HG02852 (cell line): ENCODE results near the gene SLC6A17.

Experiments
- ATAC-seq: cut with Tn5 transposase; IDR thresholded peaks from one replicate; pipeline ENCODE4 v1.9.1; 2021; ENCODE audit warnings: mild to moderate bottlenecking, moderate library complexity; ENCODE audit not compliant: unreplicated experiment

SLC6A17 gene

DNA sequence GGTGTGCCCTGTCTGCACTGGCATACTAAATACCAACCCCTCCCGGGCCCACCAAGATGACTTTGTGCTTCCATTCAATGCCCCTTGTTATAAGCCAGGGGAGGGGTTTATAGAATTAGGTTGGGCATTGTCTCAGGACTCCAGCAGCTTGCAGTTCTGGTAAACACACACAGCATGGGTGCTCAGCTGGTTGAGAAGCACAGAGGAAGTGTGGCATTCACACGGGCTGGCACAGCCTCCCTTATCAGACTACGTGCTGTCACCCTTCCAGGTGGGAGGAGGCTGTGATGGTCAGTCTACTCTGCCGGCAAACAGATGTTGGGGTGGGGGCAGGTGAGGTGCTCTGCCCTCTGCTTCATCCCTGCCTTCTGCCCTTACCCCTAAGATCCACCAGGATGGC is 15.0 kb upstream of the SLC6A17 start:
- ATAC-seq: no peak

DNA sequence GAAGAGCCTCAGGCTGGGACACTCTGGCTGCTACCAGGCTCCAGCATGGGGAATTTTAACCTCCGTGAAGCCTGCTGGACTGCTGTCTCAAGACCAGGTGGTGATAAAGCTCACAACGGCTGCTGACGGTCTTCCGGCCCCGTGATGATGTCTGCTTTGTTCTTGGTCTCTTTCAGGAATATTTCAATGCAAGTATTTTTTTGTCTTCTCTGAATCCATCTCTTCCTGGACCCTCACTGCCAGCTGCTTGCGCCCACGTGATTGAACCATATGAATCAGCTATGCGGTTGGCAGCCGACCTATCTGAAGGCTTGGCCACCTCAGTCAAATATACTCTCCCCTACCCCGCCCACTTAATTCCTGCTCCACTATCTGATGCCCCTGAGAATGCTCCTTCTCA is 14.6 kb upstream of the SLC6A17 start:
- no peak for ATAC-seq

DNA sequence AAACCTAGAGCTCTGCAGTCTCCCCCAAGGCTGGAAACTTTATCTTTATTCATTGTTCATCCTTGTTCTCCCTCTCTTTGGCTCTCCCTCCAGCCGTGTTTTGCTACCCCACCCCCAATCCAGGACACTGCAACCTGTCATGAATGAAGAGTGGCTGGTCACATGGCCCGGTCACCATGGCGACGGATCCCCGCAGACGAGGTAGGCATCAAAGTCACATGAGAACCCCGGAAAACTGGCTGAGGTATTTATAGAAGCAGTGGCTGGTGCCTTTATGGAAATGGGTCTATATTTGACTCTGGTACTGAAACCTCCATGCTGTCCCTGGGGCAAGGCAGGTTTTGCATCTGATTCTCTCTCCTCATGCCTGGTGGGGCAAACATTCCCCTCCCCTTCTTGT is 13.4 kb upstream of the SLC6A17 start:
- ATAC-seq: no peak

DNA sequence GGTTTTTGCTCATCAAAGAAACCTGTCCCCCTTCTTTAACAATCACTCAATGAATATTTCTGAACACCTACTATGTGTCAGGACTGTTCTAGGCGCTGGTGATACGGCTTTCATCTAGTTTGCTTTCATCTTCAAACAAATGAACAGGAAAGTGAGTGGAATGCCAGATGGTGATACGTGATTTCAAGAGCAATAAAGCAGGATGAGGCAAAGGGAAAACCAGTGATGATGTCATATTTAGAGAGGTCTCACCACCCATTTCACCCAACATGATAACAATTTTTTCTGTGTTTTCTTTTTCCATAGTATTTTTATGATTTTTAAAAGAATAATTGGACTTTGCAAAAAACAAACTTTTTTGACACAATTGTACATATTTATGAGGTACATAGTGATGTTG is 11.3 kb upstream of the SLC6A17 start:
- no peak for ATAC-seq

DNA sequence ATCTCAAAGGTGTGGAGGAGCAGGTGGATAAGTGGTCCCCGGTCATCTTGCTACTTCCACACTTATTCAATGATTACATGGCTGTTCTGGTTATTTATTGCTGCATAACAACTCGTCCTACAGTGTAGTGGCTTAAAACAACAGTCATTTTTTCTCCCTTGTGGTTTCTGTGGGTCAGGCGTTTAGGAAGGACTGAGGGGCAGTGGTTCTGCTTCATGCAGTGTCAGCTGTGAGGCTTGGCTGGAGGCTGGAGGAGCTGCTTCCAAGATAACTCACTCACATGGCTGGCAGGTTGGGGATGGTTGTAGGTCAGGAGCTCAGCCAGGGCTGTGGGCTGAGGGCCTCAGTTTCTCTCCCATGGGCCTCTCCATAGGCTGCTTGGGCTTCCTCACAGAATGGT is 5.9 kb upstream of the SLC6A17 start:
- ATAC-seq: no peak

DNA sequence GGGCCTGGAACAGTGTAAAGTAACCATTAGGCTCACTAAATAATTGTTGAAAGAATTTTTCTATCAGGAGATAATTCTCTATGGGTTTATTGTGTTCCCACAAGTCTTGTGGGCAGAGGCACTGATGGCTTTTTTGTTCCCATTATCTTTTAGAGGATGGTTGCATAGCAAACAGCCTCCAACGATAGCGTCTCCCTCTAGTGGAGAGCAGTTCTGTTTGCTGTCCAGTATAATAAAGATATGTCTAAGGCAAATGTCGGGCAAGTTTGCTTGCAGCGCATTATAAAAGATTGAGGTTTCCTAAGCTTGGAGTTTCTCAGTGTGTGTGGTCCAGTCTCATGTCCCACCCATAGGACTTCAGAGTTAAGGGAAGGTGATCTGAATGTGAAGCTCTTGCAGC is 1.3 kb upstream of the SLC6A17 start:
- ATAC-seq: no peak

DNA sequence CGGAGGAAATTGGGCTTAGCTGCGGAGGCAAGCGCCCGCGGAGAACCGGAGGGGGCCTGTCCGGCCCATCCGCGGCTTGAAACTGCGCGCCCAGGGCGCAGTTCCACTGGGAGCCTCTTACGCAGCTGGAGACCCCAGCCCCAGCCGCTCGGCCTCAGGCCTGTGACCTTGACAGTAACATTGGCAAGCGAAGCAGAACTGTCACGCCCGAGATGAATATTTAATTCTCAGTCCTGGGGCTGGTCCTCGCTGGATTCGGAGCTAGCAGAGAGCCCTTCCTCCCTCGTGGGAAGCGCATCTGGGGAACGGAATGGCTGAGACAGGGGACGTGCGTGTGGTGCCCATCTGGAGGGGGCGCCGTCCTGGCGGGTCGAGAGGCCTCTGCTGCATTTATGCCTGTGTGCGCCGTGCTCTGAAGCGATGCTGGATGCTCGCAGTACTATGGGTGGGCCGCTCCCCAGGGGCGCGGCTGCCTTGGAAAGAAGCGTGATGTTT is 928 bp downstream of the SLC6A17 start:
- ATAC-seq: no peak

DNA sequence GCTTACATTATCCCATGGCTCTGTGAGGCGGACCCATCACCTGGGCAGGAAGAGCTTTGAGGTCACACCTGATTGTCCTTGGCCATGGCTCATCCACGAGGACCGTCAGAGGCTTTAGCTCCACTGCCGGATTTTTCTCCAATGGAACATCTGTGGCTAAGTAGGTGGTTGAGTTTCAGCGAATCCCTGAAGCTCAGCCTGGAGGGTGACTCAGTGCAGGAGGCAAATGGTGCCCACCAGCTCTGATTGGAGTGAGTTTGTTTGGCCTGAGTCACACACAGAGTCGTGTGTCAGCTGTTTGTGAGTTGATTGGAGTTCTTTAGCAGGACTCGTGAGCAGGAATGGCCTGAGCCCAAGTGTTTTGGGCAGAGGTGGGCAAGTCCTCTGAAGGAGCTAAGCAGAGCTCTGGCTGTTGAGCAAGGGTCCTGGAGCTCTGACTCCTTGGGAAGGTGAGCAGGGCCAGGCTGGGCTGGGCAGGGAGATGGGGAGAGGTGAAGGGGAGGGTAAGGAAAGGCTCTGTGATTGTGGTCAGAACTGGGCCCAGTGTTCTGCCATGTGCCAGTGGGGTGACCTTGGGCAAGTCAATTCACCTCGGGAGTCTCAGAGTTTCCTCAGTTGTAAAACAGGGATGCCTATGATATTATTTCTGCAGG is 2.0 kb downstream of the SLC6A17 start:
- ATAC-seq: no peak

DNA sequence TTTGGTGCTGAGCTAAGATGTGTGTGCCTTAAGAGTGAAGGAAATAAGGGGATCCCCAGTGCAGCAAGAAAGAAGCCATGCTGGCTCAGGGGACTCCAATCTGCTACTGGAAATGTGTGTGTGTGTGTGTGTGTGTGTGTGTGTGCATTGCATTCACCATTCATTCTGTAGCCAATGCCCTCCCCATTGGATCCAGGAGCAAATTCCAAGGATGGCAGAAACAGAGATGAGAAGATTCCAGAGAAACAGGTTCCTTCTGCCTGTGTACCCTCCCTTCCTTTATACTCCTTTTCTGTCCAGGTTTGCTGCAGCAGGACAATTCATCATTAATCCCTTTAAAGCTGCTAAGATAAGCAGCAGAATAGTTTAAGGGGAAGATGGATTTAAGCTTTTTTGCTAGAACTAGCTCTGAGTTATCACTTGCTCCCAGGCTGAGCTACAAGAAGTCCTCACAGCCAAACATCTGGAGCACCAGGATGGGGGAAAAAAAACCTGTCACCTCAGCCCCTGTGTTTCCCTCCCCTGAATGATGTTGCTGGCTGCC is 3.2 kb downstream of the SLC6A17 start:
- no peak for ATAC-seq

DNA sequence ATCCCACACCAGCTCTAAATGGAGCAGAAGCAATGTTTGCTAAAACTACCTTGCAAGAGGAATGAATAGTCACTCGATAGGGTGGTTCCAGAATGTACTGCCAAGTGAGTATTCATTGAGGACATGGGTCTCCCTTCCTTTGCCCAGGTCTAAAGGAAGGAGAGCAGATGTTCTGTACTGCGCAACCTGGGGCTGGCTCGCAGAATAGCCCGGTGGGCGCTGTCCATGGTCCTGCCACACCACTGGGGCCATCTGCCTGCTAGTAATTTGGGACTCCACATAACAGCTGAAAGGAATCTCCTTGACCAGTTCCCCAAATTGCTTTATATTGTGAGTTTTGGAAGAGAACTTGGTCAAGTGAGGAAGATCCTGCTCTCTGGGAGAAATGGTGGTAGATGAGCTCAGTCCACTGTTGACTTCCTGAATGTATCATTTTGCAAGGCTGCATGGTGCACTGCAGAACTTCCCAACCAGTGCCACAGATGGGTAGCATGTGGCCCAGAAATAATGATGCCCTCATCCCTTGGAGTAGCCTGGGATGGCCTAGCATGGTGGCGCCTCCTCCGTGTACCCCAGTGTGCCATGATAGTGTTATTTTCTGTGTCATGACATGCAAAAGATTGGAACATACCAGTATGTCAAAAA is 5.7 kb downstream of the SLC6A17 start:
- no peak for ATAC-seq

DNA sequence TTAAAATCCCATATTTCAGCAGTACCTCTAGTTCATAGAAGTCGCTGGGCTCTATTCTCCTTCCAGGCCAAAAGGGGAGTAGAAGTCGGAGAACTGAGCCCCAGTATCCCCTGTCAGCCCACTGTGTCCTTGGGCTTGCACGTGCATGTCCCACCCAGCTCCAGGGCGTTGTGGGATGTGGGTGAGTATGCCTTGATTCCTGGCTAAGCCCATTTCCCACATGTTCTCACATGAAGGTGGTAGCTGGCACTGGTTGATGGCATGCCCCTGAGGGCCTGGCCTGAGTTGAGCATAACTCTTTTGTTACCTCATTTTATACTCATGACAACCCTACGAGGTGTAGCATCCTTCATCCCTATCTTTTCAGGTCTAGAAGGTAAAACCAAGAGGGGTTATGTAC is 8.0 kb downstream of the SLC6A17 start:
- ATAC-seq: no peak

DNA sequence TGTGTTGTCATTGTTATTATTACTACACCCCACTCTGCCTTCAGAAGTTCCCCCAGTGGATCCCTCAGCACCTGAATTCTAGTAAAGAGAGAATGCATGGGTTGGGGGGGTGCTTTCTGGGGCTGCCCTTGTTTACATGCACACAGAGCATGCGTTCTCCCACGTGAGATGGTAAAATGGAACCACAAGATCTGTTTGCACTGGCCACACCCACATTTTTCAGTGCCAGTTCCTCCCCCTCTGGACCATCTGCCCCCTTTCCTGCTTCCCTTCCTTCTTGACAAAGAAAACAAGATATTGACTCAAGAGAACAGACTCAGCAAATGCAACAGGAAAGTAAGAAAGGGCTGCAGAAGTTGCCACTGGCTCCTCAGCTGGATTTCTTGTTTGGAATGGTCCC is 8.9 kb downstream of the SLC6A17 start:
- ATAC-seq: no peak

DNA sequence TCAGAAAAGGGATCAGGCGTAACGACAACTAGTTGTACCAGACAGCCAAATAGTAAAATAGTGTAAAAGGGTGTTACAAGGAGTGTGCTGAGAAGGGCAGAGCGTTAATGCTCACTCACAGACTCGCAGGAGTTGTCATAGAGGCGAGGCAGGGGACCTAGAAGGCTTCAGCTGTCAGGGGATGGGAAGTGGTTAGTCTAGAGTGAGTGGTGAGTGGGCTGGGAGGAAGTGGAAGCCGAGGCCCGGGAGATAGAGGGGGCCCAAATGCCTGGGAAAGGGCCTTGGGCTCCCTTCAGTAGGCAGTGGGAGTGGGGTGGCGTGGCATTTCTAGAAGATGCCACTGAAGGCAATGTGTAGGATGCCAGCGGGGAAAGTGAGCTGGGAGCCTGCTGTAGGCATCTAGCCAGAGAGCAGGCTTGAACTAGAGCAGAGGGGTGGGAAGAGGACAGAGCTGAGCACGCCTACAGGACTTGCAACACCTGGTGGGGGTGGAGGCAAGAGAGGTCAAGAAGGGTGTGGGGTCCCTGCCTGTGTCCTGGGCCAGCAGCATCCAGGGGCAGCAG is 10.3 kb downstream of the SLC6A17 start:
- no peak for ATAC-seq

DNA sequence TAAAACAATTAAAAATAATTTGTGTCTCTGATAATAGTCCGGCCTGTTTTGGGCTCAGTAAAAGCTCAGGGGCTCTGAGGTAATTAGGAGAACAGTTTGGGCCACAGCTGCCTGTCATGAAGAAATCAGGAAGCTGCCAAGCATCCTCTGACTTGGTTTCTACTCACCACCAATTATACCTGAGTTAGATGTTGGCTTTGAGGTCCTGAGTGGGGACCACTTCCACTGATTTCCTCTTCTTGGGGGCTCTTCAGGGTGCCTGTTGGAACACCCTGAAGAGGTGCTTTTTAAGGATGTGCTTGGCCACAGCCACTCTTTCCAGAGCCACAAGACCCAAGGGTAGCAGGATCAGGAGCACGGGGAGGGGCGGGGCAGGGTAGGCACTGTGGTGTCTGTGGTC is 10.9 kb downstream of the SLC6A17 start:
- ATAC-seq: no peak

DNA sequence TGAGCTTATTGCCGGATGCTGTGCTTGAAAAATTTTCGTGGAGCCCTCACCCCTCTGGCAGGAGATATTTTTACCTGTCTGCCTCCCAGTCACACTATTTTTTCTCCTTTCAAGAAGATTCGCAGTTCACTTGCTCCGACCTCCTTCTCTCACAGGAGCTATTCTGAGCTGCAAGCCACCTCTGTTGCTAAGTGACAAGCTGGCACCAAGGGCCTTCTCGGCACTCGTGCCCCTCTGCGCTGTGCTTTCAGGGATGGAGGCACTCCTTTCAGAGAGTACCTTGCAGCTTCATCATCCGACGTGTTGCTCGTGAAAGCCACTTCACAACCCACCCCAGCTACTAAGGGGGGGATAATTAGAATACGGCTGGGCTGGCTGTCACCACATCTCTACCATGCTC is 11.6 kb downstream of the SLC6A17 start:
- ATAC-seq: no peak

DNA sequence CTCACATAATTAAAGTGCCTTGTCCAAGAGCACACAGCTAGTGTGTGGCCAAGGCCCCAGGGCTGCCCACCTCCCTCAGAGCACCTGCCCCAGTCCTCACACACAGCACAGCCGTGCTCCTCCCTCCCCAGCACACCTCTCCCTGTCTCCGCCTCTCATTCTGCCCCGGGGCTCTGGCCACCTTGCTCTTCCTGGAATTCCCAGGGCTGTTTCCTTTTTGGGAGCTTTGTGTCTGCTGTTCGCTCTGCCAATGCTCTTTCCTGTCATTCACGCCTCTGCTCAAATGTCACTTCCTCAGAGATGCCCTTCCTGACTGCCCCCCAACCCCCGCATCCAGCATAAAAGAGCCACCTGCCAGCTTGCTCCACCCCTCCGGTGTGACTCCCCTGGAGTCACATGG is 13.3 kb downstream of the SLC6A17 start:
- ATAC-seq: no peak

DNA sequence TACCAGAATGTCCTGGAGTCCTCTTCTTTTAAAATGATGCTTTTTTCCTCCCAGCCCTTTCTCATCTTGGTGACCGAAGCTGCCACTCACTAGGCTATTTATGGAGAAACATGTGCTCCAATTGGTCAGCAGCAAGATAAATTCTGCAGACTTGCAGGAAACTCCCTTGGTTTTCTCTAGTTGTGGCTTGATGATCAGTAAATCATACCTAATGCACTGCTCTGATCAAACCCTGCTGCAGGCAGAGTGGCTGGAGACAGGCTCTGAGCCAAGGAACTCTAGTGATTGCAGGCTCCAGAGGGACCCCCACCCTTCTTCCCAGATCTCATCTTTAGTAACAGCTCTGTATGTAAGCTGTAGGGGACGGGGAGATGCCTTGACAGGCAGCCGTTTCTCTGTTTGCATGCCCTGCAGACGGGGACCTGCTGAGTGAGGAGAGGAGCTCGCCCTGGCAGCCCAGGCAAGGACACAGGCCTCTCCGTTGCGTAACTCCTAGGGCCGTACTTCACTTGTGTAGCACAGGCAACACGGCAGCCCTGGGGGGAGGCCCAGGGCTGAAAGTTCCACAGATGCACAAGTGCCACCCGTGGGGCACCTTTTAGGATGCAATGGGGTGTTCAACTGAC is 14.5 kb downstream of the SLC6A17 start:
- ATAC-seq: no peak

DNA sequence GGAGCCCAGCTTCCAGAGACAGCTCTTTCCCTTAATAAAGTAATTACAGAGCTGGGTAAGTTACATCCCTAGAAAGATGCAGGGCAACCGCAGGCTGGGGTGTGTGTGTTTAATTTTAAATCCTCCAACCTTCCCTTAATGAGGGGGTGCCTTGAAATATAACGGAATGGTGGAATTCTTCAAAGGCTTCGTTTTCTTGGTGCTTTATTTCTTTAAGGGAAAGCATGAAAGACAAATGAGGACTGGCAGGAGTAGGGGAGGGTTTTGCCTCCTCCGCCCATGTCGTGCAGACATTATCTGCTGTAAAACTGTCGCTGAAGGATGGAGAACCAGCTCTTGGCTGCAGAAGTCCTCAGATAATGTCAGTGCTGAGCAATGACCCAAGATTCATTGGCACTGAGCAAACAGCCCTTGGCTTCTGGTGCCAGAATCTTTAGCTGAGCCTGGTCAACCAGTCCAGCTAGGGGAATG is 15.5 kb downstream of the SLC6A17 start:
- ATAC-seq: no peak

DNA sequence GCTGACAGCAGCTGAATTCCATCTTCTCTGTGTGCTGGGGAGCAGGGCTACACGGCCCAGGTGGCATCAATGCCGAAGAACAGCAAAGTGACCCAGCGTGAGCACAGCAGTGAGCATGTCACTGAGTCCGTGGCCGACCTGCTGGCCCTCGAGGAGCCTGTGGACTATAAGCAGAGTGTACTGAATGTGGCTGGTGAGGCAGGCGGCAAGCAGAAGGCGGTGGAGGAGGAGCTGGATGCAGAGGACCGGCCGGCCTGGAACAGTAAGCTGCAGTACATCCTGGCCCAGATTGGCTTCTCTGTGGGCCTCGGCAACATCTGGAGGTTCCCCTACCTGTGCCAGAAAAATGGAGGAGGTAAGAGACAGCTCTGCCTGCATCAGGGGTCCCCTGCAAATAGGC is 16.6 kb downstream of the SLC6A17 start:
- ATAC-seq: no peak

DNA sequence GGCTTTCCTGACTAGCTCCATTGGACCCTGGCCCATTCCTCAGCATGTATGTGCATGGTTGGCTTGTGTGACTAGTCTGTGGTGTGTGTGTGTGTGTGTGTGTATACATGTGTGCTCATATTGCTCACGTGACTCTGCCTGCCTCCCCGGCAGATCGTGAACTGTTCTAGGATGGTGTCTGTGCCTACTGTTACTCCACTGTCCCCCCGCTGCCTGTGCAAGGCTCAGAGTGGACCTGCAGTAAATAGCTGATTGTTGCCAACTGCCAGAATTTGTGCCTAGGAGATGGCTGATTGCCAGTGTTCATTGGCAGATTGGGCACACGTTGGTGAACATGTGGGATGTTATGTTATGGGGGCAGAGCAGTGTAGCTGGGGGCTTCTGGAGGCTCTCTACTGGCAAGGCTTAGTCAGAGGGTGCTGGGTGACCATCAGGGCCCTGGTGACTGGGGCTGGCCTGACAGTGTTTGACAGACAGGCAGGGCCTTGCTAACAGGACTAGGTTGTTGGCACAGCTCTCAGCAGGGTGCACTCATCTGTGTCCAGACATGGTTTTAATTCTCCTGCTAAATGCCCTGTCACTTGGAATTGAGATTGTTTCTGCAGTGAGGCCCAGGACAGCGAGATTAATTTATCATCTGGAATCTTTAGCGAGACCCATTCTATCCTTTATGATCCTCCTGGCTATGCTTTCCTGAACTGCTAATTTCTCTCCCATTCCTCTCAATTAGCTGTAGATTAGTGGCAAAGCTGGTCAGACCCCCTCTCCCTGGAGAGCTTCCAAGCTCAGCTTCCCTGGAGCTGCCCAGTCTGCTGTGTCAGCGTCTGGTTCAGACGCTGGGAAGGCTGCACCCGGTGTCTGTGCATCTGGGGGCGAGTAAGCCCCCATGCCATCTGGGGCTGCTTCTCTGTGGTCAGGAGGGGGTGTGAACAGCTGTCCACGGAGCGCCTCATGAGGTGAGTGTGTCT is 20.8 kb downstream of the SLC6A17 start:
- no peak for ATAC-seq

DNA sequence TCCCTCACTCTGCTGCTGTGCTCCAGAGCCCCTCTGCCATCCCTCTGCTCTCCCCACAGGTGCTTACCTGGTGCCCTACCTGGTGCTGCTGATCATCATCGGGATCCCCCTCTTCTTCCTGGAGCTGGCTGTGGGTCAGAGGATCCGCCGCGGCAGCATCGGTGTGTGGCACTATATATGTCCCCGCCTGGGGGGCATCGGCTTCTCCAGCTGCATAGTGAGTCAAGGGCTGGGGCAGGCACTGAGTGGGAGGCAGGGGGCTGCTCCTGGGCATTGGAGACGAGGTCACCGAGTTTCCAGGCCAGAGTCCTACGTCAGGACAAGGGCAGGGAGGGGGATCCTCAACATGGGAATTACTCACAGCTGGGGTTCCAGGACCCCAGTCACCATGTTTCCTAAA is 21.7 kb downstream of the SLC6A17 start:
- no peak for ATAC-seq
